GM12872 (cell line): Measurements from ENCODE around the gene HSPA9.

Experiments
- CTCF ChIP-seq: IDR thresholded peaks from 3 replicates; pipeline ENCODE4 v1.5.1; 2011; ENCODE audit warnings: low read depth, mild to moderate bottlenecking, low read length, moderate library complexity; ENCODE audit not compliant: insufficient read depth

HSPA9 gene

GRCh38 chr5:138577452-138577851, 2.3 kb upstream of the HSPA9 start:
- TF ChIP-seq CTCF, result no peak

GRCh38 chr5:138574744-138575193, 432 bp downstream of the HSPA9 start:
- 0 out of 3 replicates have a peak, but pooled peaks have one; percentile 4 for TF ChIP-seq CTCF

GRCh38 chr5:138573949-138574670, 1.1 kb downstream of the HSPA9 start:
- TF ChIP-seq CTCF, result no peak

GRCh38 chr5:138573223-138573622, 2.0 kb downstream of the HSPA9 start:
- no peak for TF ChIP-seq CTCF

- no peak for TF ChIP-seq CTCF
Observed at GRCh38 chr5:138570871-138571270, 4.3 kb downstream of the HSPA9 start.

GRCh38 chr5:138569782-138570181, 5.4 kb downstream of the HSPA9 start:
- no peak for TF ChIP-seq CTCF

GRCh38 chr5:138568061-138568824, 7.0 kb downstream of the HSPA9 start:
- TF ChIP-seq CTCF, result no peak
